ENCODE measurements around the gene SEC61G.

GRCh38 chr7:54712820-54713219, 46.2 kb downstream of the SEC61G start:
- TF ChIP-seq EP300 (IDR thresholded peaks at IDR 0.05) (no peak), CTCF (IDR thresholded peaks at IDR 0.05) (no peak)
